GM21447 (cell line): ENCODE results near the gene ROR1.

Experiments used
- ATAC-seq: cut with Tn5 transposase; IDR thresholded peaks from one replicate; pipeline ENCODE4 v1.9.1; 2021; ENCODE audit not compliant: unreplicated experiment

ROR1 gene

GRCh38 chr1:63960326-63960725, 186.5 kb downstream of the ROR1 start:
- no peak for ATAC-seq

GRCh38 chr1:63966016-63966415, 192.2 kb downstream of the ROR1 start:
- no peak for ATAC-seq

GRCh38 chr1:63967901-63968300, 194.1 kb downstream of the ROR1 start:
- ATAC-seq, result no peak

GRCh38 chr1:63968663-63969440, 195.0 kb downstream of the ROR1 start:
- ATAC-seq, result no peak

GRCh38 chr1:63969441-63969901, 195.7 kb downstream of the ROR1 start:
- ATAC-seq, result no peak

- ATAC-seq, result no peak
These were observed 197.7 kb downstream of the ROR1 start for GRCh38 chr1:63971557-63971956.

GRCh38 chr1:63973005-63973419, 199.2 kb downstream of the ROR1 start:
- no peak for ATAC-seq

- ATAC-seq, result no peak
These were observed 201.1 kb downstream of the ROR1 start for GRCh38 chr1:63974966-63975365.

- ATAC-seq, result no peak
These were observed 201.7 kb downstream of the ROR1 start for GRCh38 chr1:63975481-63975880.

- no peak for ATAC-seq
These were observed 202.2 kb downstream of the ROR1 start for GRCh38 chr1:63976006-63976405.

GRCh38 chr1:63977466-63977865, 203.6 kb downstream of the ROR1 start:
- ATAC-seq, result no peak

GRCh38 chr1:63980740-63981407, 207.1 kb downstream of the ROR1 start:
- no peak for ATAC-seq

GRCh38 chr1:63981408-63981773, 207.6 kb downstream of the ROR1 start:
- ATAC-seq, result no peak

GRCh38 chr1:63982201-63982600, 208.4 kb downstream of the ROR1 start:
- no peak for ATAC-seq

GRCh38 chr1:63983391-63984256, 209.8 kb downstream of the ROR1 start:
- ATAC-seq, result no peak

GRCh38 chr1:63984257-63984929, 210.6 kb downstream of the ROR1 start:
- no peak for ATAC-seq

- ATAC-seq, result no peak
These were observed 211.1 kb downstream of the ROR1 start for GRCh38 chr1:63984930-63985290.

GRCh38 chr1:63987014-63987627, 213.3 kb downstream of the ROR1 start:
- no peak for ATAC-seq

- ATAC-seq, result no peak
These were observed 213.8 kb downstream of the ROR1 start for GRCh38 chr1:63987628-63988024.

GRCh38 chr1:63988941-63989340, 215.1 kb downstream of the ROR1 start:
- no peak for ATAC-seq

- ATAC-seq, result no peak
These were observed 217.9 kb downstream of the ROR1 start for GRCh38 chr1:63991685-63992084.
